NT2/D1 (cell line): Measurements from ENCODE around the gene TMEM243.

ENCODE experiments used
- DNase-seq: peaks from one replicate; pipeline ENCODE4 v3.0.0-alpha.2; 2011; ENCODE audit warnings: low read depth, low spot score
- H3K27me3 ChIP-seq: 2 replicates; pipeline ENCODE4 v1.6.0; 2011; ENCODE audit warnings: mild to moderate bottlenecking; ENCODE audit not compliant: insufficient read length, insufficient read depth
- H3K36me3 ChIP-seq: 2 replicates; pipeline ENCODE4 v1.6.1; 2011; ENCODE audit warnings: mild to moderate bottlenecking, low read length, mixed read lengths; ENCODE audit not compliant: insufficient read depth, insufficient read length
- H3K4me1 ChIP-seq: 2 replicates; pipeline ENCODE4 v1.5.1; 2011; ENCODE audit not compliant: insufficient read depth, insufficient read length
- H3K4me3 ChIP-seq: 2 replicates; pipeline ENCODE4 v1.5.1; 2011; ENCODE audit warnings: low read depth; ENCODE audit not compliant: insufficient read length
- H3K9ac ChIP-seq: 2 replicates; pipeline ENCODE4 v1.6.0; 2011; ENCODE audit warnings: low read depth; ENCODE audit not compliant: insufficient read length
- H3K9me3 ChIP-seq: 2 replicates; pipeline ENCODE4 v1.5.1; 2011; ENCODE audit warnings: mild to moderate bottlenecking, low read length; ENCODE audit not compliant: insufficient read depth
- SUZ12 ChIP-seq: IDR thresholded peaks from 2 replicates; pipeline ENCODE4 v1.6.1; 2011; ENCODE audit not compliant: insufficient read length, insufficient read depth; ENCODE audit errors: extremely low read depth
- YY1 ChIP-seq: IDR thresholded peaks from 2 replicates; pipeline ENCODE4 v1.6.1; 2011; ENCODE audit not compliant: insufficient read length, insufficient read depth
- ZNF274 ChIP-seq: IDR thresholded peaks from 2 replicates; pipeline ENCODE4 v1.6.1; 2011; ENCODE audit warnings: mild to moderate bottlenecking, low read depth, low read length

TMEM243 gene

DNA sequence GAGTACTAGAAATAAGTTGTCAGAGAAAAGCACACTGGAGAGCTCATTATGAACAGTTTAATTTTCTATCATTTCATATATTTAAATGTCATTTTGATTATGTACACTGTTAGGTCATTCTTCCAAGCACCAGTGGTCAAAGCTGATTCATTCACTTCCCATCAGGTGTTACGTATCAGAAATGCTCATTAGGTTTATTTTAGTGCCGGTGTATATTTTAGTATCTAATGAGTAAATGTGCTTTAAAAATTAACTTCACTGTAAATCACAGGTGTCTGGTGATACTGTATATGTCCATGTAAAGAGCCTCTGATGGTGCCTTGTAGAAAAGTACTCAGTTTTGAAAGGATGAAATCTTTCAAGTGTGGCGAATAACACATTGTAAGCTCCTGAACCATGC lies 63.7 kb downstream of the TMEM243 start:
- Histone ChIP-seq H3K9ac (no peak overlapping the region), H3K36me3 (peaks cover 23% of the 10 kb centered on the region), H3K27me3 (no peaks in the 10 kb centered on the region), H3K4me3 (no peak overlapping the region), H3K4me1 (no peaks in the 10 kb centered on the region), H3K9me3 (no peaks in the 10 kb centered on the region)
- no peak for DNase-seq
- TF ChIP-seq SUZ12: no peak
- TF ChIP-seq YY1: no peak
- TF ChIP-seq ZNF274: no peak

DNA sequence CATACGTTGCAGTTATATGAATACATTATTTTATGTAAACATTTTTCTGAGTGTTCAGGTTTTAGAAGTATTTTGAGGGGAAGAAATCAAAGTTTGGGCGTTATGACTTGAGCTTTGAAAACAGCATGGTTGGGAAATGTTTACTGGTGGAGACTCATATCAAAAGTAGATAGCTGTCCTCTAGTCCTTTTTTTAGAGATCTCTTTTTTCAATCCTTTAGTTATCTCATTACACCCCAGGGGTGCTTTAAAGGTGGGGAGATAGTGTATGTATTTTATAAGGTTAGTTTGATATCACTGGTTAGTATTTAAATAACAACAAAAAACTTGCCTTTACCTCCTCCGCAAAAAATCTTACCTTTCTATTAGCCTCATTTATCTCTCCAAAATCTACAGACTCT lies 65.0 kb downstream of the TMEM243 start:
- DNase-seq: no peak
- no peak for TF ChIP-seq ZNF274
- TF ChIP-seq YY1: no peak
- no peak for TF ChIP-seq SUZ12
- Histone ChIP-seq H3K4me3 (peak overlapping the region; percentile 93), H3K4me1 (no peaks in the 10 kb centered on the region), H3K9me3 (no peaks in the 10 kb centered on the region), H3K36me3 (peaks cover 20% of the 10 kb centered on the region), H3K27me3 (no peaks in the 10 kb centered on the region), H3K9ac (no peak overlapping the region)

DNA sequence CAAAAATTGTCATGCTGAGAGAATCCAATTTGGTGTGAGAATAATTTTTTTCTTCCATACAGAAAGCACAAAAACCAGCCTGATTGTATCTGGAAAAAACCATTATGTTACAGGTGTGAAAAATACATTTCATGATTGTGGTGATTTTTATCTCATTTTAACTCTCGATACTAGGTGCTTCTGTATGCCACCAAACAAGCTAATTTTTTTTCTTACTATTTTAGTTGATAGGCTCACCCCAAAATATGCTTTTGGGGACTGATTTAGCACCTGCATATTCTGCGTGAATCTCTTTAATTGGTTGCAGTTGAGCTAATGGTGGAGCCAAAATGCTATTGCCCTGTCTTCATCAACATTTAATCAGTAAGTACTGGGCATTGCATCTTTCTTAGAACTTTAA lies 65.4 kb downstream of the TMEM243 start:
- H3K9me3 ChIP-seq: no peaks in the 10 kb centered on the region
- no peak for TF ChIP-seq SUZ12
- TF ChIP-seq ZNF274: no peak
- no peak for TF ChIP-seq YY1
- no peaks in the 10 kb centered on the region for H3K27me3 ChIP-seq
- H3K36me3 ChIP-seq: peaks cover 20% of the 10 kb centered on the region
- peak overlapping the region; percentile 99 for H3K9ac ChIP-seq
- no peaks in the 10 kb centered on the region for H3K4me1 ChIP-seq
- no peak for DNase-seq
- H3K4me3 ChIP-seq: peak overlapping the region; percentile 93

DNA sequence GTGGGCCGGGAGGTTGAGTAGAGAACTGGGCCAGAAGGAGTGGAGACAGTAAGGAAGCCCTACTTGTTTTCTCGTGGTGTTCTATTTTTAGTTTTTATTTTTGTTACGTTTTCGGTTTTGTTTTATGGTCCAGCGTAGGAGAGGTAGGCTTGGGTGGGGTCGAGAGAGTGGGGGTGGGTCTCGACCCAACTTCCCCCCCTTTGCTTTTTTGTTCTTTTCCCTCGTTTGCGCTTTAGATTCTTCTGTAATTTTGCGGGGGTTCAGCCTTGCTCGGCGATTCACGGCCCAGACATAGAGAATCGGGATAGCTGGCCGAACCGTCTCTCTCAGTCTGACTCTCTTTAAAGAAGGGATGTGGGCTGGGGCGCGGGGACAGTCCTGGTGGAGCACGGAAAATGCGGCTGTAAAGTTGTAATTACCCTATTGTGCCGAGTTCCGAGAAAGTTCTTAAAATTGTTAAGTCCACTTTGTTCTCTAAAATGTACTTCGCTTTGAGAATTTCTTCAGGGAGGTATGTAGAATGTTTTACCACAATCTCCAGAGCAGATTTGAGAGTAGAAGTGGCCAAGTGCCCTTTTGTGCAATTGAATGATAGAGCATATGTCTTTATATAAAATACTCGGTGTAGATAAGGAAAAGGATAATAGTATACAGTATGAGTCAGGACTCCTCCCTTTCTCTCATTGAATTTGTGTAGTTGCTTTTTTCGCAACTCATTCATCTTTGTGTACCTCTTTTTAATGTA lies 66.5 kb downstream of the TMEM243 start:
- no peaks in the 10 kb centered on the region for H3K27me3 ChIP-seq
- DNase-seq: no peak
- peak overlapping the region; percentile 99 for H3K9ac ChIP-seq
- peaks cover 20% of the 10 kb centered on the region for H3K36me3 ChIP-seq
- peak overlapping the region; percentile 93 for H3K4me3 ChIP-seq
- H3K4me1 ChIP-seq: no peaks in the 10 kb centered on the region
- TF ChIP-seq SUZ12 (no peak), YY1 (no peak), ZNF274 (no peak)
- no peaks in the 10 kb centered on the region for H3K9me3 ChIP-seq

GRCh38 chr7:87152112-87152896 lies 67.2 kb downstream of the TMEM243 start, which contains the start of gene DMTF1:
Gene DMTF1, plus strand, starts transcription at chr7:87152453. Its CDS starts 12,489 bp downstream, at chr7:87164942.
- DNase-seq: peak; percentile 93
- peak within 1 kb of the TSS; percentile 99 for H3K9ac ChIP-seq
- peaks cover 19% of the 10 kb centered on the region for H3K36me3 ChIP-seq
- peak; percentile 74 for TF ChIP-seq YY1
- no peak for TF ChIP-seq ZNF274
- TF ChIP-seq SUZ12: no peak
- no peaks in the 10 kb centered on the region for H3K27me3 ChIP-seq
- no peaks in the 10 kb centered on the region for H3K9me3 ChIP-seq
- H3K4me3 ChIP-seq: peak within 1 kb of the TSS; percentile 93
- H3K4me1 ChIP-seq: no peaks in the 10 kb centered on the region

DNA sequence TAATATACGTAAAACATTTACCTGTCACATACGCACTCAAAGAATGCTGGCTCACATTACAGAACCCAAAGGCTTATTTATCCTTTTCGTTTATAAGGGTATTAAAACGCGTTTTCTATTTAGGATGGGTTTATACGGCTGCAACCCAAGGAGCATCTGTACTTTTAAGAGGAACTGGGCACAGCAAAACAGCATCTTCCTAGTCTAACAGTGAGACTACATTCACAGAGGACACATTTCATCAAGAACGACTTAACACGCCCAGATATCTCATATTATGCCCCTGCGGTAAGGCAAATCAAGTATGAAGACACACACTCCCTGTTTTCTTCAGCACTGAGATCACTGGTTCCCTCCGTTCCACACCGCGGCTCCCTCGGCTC lies 67.8 kb downstream of the TMEM243 start:
- no peak for DNase-seq
- H3K9ac ChIP-seq: peak overlapping the region; percentile 99
- peak overlapping the region; percentile 93 for H3K4me3 ChIP-seq
- peaks cover 13% of the 10 kb centered on the region for H3K36me3 ChIP-seq
- H3K4me1 ChIP-seq: no peaks in the 10 kb centered on the region
- H3K9me3 ChIP-seq: no peaks in the 10 kb centered on the region
- TF ChIP-seq ZNF274: no peak
- no peak for TF ChIP-seq YY1
- no peak for TF ChIP-seq SUZ12
- no peaks in the 10 kb centered on the region for H3K27me3 ChIP-seq

GRCh38 chr7:87151002-87151728 lies 68.4 kb downstream of the TMEM243 start:
- Histone ChIP-seq H3K4me3 (peak overlapping the region; percentile 93), H3K36me3 (peaks cover 12% of the 10 kb centered on the region), H3K27me3 (no peaks in the 10 kb centered on the region), H3K9me3 (no peaks in the 10 kb centered on the region), H3K4me1 (no peaks in the 10 kb centered on the region), H3K9ac (peak overlapping the region; percentile 99)
- DNase-seq: no peak
- TF ChIP-seq YY1 (no peak), SUZ12 (no peak), ZNF274 (no peak)
